DND-41 (cell line): ENCODE results near the gene LMNTD2.

Experiments used
- ATAC-seq: fragments of 200-7000 bp; cut with Tn5 transposase; 3 replicates; pipeline ENCODE4 v1.9.1; 2021; ENCODE audit warnings: low read depth; ENCODE audit not compliant: insufficient read depth
- DNase-seq: peaks from one replicate; pipeline ENCODE4 v3.0.0-alpha.2; 2020
- H2AFZ ChIP-seq: 2 replicates; pipeline ENCODE4 v1.6.0; 2012; ENCODE audit warnings: low read depth, low read length
- H3K27ac ChIP-seq: 2 replicates; pipeline ENCODE4 v1.5.1; 2012; ENCODE audit warnings: low read length, inconsistent platforms
- H3K27me3 ChIP-seq: fragments of 200-600 bp; sonication (generic); 2 replicates; pipeline ENCODE4 v1.6.0; 2012; ENCODE audit warnings: low read length, mild to moderate bottlenecking, inconsistent platforms; ENCODE audit not compliant: insufficient read depth, poor library complexity
- H3K36me3 ChIP-seq: 2 replicates; pipeline ENCODE4 v1.5.1; 2012; ENCODE audit warnings: low read length, inconsistent platforms; ENCODE audit not compliant: insufficient read depth
- H3K4me1 ChIP-seq: 2 replicates; pipeline ENCODE4 v1.5.1; 2012; ENCODE audit warnings: mild to moderate bottlenecking, low read length; ENCODE audit not compliant: insufficient read depth
- H3K4me2 ChIP-seq: 2 replicates; pipeline ENCODE4 v1.6.0; 2012; ENCODE audit warnings: mild to moderate bottlenecking, moderate library complexity, low read length, inconsistent platforms; ENCODE audit not compliant: insufficient read depth
- H3K4me3 ChIP-seq, 2 experiments: fragments of 200-600 bp in 1 of 2; shearing (Covaris generic) in 1 of 2; 2 replicates each; pipeline ENCODE4 v1.5.1; 2012 to 2016; ENCODE audit warnings: inconsistent platforms in 2 of 2, low read length in 2 of 2, mild to moderate bottlenecking in 2 of 2, low read depth in 1 of 2, moderate library complexity in 1 of 2
- H3K79me2 ChIP-seq: 2 replicates; pipeline ENCODE4 v1.6.0; 2012; ENCODE audit warnings: low read length, inconsistent platforms; ENCODE audit not compliant: insufficient read depth
- H3K9ac ChIP-seq: 2 replicates; pipeline ENCODE4 v1.6.0; 2012; ENCODE audit warnings: low read depth, mild to moderate bottlenecking, inconsistent platforms, low read length, moderate library complexity
- H3K9me3 ChIP-seq: 2 replicates; pipeline ENCODE4 v1.5.1; 2012; ENCODE audit warnings: low read length, moderate library complexity, mild to moderate bottlenecking, inconsistent platforms; ENCODE audit not compliant: insufficient read depth, severe bottlenecking
- H4K20me1 ChIP-seq: 2 replicates; pipeline ENCODE4 v1.6.0; 2012; ENCODE audit warnings: low read length; ENCODE audit not compliant: insufficient read depth
- CTCF ChIP-seq: IDR thresholded peaks from 2 replicates; pipeline ENCODE4 v1.5.1; 2012; ENCODE audit warnings: borderline replicate concordance, low read length, moderate library complexity, mild to moderate bottlenecking; ENCODE audit not compliant: poor library complexity, severe bottlenecking; ENCODE audit errors: extremely low read depth
- EZH2 ChIP-seq: IDR thresholded peaks from 3 replicates; pipeline ENCODE4 v1.6.1; 2012; ENCODE audit warnings: borderline replicate concordance, low read depth, mild to moderate bottlenecking, moderate library complexity, low read length, inconsistent platforms; ENCODE audit not compliant: severe bottlenecking

Gene LMNTD2

GRCh38 chr11:550746-551085 lies 9.8 kb downstream of the LMNTD2 start:
- no peak overlapping the region for H3K4me2 ChIP-seq
- H3K79me2 ChIP-seq, result no peaks in the 10 kb centered on the region
- H3K36me3 ChIP-seq, result no peaks in the 10 kb centered on the region
- DNase-seq (no peak), ATAC-seq (no peak)
- no peaks in the 10 kb centered on the region for H3K27me3 ChIP-seq
- peaks cover 11% of the 10 kb centered on the region for H3K4me1 ChIP-seq
- H3K27ac ChIP-seq, result no peak overlapping the region
- TF ChIP-seq EZH2, result no peak
- TF ChIP-seq CTCF, result no peak
- H3K9ac ChIP-seq, result no peak overlapping the region
- H3K4me3 ChIP-seq, result no peak overlapping the region
- no peaks in the 10 kb centered on the region for H4K20me1 ChIP-seq
- no peak overlapping the region for H2AFZ ChIP-seq
- H3K9me3 ChIP-seq, result no peaks in the 10 kb centered on the region

GRCh38 chr11:550021-550745 lies 10.4 kb downstream of the LMNTD2 start:
- Histone ChIP-seq H3K27me3 (no peaks in the 10 kb centered on the region), H3K4me2 (no peak overlapping the region), H3K4me1 (peaks cover 6% of the 10 kb centered on the region), H3K9me3 (no peaks in the 10 kb centered on the region), H3K4me3 (no peak overlapping the region), H3K36me3 (no peaks in the 10 kb centered on the region), H3K9ac (no peak overlapping the region), H3K79me2 (no peaks in the 10 kb centered on the region), H4K20me1 (no peaks in the 10 kb centered on the region), H2AFZ (no peak overlapping the region), H3K27ac (no peak overlapping the region)
- DNase-seq (no peak), ATAC-seq (no peak)
- TF ChIP-seq EZH2 (no peak), CTCF (no peak)

GRCh38 chr11:548700-549603 lies 11.6 kb downstream of the LMNTD2 start:
- ATAC-seq (no peak), DNase-seq (no peak)
- Histone ChIP-seq H2AFZ (no peak overlapping the region), H3K4me3 (no peak overlapping the region), H3K27ac (no peak overlapping the region), H3K4me1 (no peaks in the 10 kb centered on the region), H4K20me1 (no peaks in the 10 kb centered on the region), H3K9ac (no peak overlapping the region), H3K79me2 (no peaks in the 10 kb centered on the region), H3K36me3 (no peaks in the 10 kb centered on the region), H3K27me3 (no peaks in the 10 kb centered on the region), H3K9me3 (no peaks in the 10 kb centered on the region), H3K4me2 (no peak overlapping the region)
- TF ChIP-seq CTCF (no peak), EZH2 (no peak)
